Endothelial cell of umbilical vein (primary cell): ENCODE measurements around the gene PPIA. TPM values are rescaled to one million over a fixed set of nuclear protein-coding genes. Genes with fewer than 3 reads are reported as not detected.
"Not testable (repeated sequence)": the region's sequence is repeated elsewhere in the genome, so short reads cannot be mapped to it uniquely, and the experiment has no call there.

Source experiments
- BruUV-seq: library from RNA; stranded (reverse); fragments of 400-500 nt; replicated peaks from 2 replicates; lab custom pipeline; 2021; lab: Mats Ljungman, UMichigan
- CTCF ChIA-PET: fragments of 300-600, 350-600 bp; sonication (Branson Sonifier 250); formaldehyde crosslinking; loops from one replicate; lab custom pipeline; 2021; ENCODE audit warnings: antibody characterized with exemption, inconsistent platforms; lab: Charles Lee
- POLR2A ChIA-PET: fragments of 300-600, 350-600 bp; sonication (Branson Sonifier 250); formaldehyde crosslinking; loops from one replicate; lab custom pipeline; 2021; ENCODE audit warnings: antibody characterized with exemption, inconsistent platforms; lab: Charles Lee
- DNase-seq: peaks from one replicate; pipeline ENCODE4 v3.0.0-alpha.2; 2011; ENCODE audit warnings: low read depth, low spot score
- FAIRE-seq: peaks from 2 replicates; lab custom pipeline; 2011; peaks lifted over from hg19 to GRCh38; lab: Jason Lieb, UNC
- H2AFZ ChIP-seq: 2 replicates; pipeline ENCODE4 v1.6.0; 2012; ENCODE audit warnings: low read depth, low read length, control low read depth, inconsistent platforms
- H3K27ac ChIP-seq: 2 replicates; pipeline ENCODE4 v1.5.1; 2011; ENCODE audit warnings: low read depth, mild to moderate bottlenecking, control low read depth, low read length, moderate library complexity; ENCODE audit not compliant: insufficient read depth
- H3K27me3 ChIP-seq, 2 experiments: 2 replicates each; pipeline versions ENCODE4 v1.6.0 to v1.6.1; 2011; ENCODE audit warnings: low read length in 2 of 2, mixed read lengths in 1 of 2; ENCODE audit not compliant: control insufficient read depth in 2 of 2, insufficient read depth in 2 of 2
- H3K36me3 ChIP-seq, 2 experiments: 2 replicates in 1 of 2; 3 replicates in 1 of 2; pipeline ENCODE4 v1.5.1; 2011; ENCODE audit warnings: low read length in 2 of 2, mild to moderate bottlenecking in 1 of 2, moderate library complexity in 1 of 2; ENCODE audit not compliant: control insufficient read depth in 2 of 2, insufficient read depth in 2 of 2; ENCODE audit errors: extremely low read depth in 1 of 2
- H3K4me1 ChIP-seq: 3 replicates; pipeline ENCODE4 v1.5.1; 2011; ENCODE audit warnings: mild to moderate bottlenecking, low read length; ENCODE audit not compliant: control insufficient read depth, insufficient read depth; ENCODE audit errors: extremely low read depth
- H3K4me2 ChIP-seq: 2 replicates; pipeline ENCODE4 v1.6.1; 2011; ENCODE audit warnings: low read length, control low read depth, mixed read lengths; ENCODE audit not compliant: insufficient read depth
- H3K4me3 ChIP-seq, 3 experiments: fragments of 200-600 bp in 1 of 3; sonication (generic), shearing (Covaris generic) in 1 of 3; replicated peaks in 1 of 3; 2 replicates each; pipeline ENCODE4 v1.5.1; 2011 to 2016; ENCODE audit warnings: control low read depth in 3 of 3, low read length in 3 of 3, mild to moderate bottlenecking in 2 of 3, inconsistent platforms in 1 of 3, low read depth in 1 of 3, moderate library complexity in 1 of 3; ENCODE audit not compliant: insufficient read depth in 1 of 3
- H3K79me2 ChIP-seq: 2 replicates; pipeline ENCODE4 v1.6.0; 2012; ENCODE audit warnings: low read length, inconsistent platforms; ENCODE audit not compliant: control insufficient read depth, insufficient read depth
- H3K9ac ChIP-seq: replicated peaks from 2 replicates; pipeline ENCODE3; 2011; ENCODE audit warnings: low read length, control low read depth; ENCODE audit not compliant: insufficient read depth; ENCODE audit errors: extremely low read depth
- H3K9me1 ChIP-seq: replicated peaks from 3 replicates; pipeline ENCODE4 v1.6.0; 2011; ENCODE audit warnings: mild to moderate bottlenecking, low read length; ENCODE audit not compliant: control insufficient read depth, insufficient read depth; ENCODE audit errors: extremely low read depth
- H3K9me3 ChIP-seq: replicated peaks from 2 replicates; pipeline ENCODE4 v1.5.1; 2012; ENCODE audit warnings: low read length, inconsistent platforms; ENCODE audit not compliant: control insufficient read depth, insufficient read depth
- H4K20me1 ChIP-seq: replicated peaks from 2 replicates; pipeline ENCODE3; 2011; ENCODE audit warnings: mild to moderate bottlenecking, low read length; ENCODE audit not compliant: control insufficient read depth, insufficient read depth; ENCODE audit errors: extremely low read depth
- FOS ChIP-seq: IDR thresholded peaks from 2 replicates; pipeline ENCODE4 v1.6.1; 2011; ENCODE audit warnings: mild to moderate bottlenecking, low read length, moderate library complexity, borderline replicate concordance; ENCODE audit not compliant: insufficient read depth
- GATA2 ChIP-seq: IDR thresholded peaks from 2 replicates; pipeline ENCODE4 v1.7.0; 2011; ENCODE audit warnings: low read depth, mild to moderate bottlenecking, moderate library complexity, mixed read lengths, low read length; ENCODE audit not compliant: insufficient read length, insufficient read depth
- MAX ChIP-seq: IDR thresholded peaks from 2 replicates; pipeline ENCODE4 v1.6.1; 2011; ENCODE audit not compliant: insufficient read depth, insufficient read length
- POLR2A ChIP-seq: IDR thresholded peaks from 2 replicates; pipeline ENCODE4 v1.6.1; 2012; ENCODE audit warnings: low read depth, mild to moderate bottlenecking, control low read depth, low read length
- POLR2AphosphoS5 ChIP-seq: IDR thresholded peaks from 2 replicates; pipeline ENCODE4 v1.6.1; 2012; ENCODE audit warnings: low read depth, mild to moderate bottlenecking, control low read depth, low read length, moderate library complexity; ENCODE audit not compliant: insufficient read depth
- dilution Hi-C: fragments of 300-500 bp; cut with MboI; formaldehyde crosslinking; loops from one replicate; pipeline ENCODE4 v1.15.0; 2019; ENCODE audit warnings: low sequenced_read_pairs; ENCODE audit not compliant: extremely low pct_ligation_motif_present
- intact Hi-C: fragments of 100-400 bp; cut with micrococcal nuclease; formaldehyde crosslinking; loops from one replicate; pipeline ENCODE4 v1.10.0; 2022
- polyA plus RNA-seq, 4 experiments: library from polyadenylated mRNA; depleted of rRNA in 3 of 4; stranded (reverse) in 3 of 4; unstranded in 1 of 4; fragments of >200 nt; gene quantifications; 2 replicates each; pipeline versions ENCODE4 v1.2.1 to v1.2.3, GENCODE V29; 2011 to 2012; ENCODE audit warnings: missing spikeins in 1 of 4
- total RNA-seq: library from RNA; stranded (reverse); gene quantifications from 2 replicates; pipeline ENCODE4 v1.2.3, GENCODE V29; 2021

The PPIA gene
- total and polyA plus RNA-seq, 2 donors (not counting 3 experiments of a cell fraction or from before 2014, with no cell fraction given), result 2,602 to 5,159 TPM

GRCh38 chr7:44801890-44802289 lies 5.4 kb downstream of the PPIA start:
- CTCF ChIA-PET, result interaction anchor here (2.1 kb wide), 1 partner anchor 46 kb away, joined by 6 read pairs; the partner anchor contains the start of gene H2AZ2
- Histone ChIP-seq H3K4me2 (no peak overlapping the region), H3K4me3 (no peak overlapping the region), H4K20me1 (peaks cover 10% of the 10 kb centered on the region), H3K9me1 (no peaks in the 10 kb centered on the region), H3K9me3 (no peaks in the 10 kb centered on the region), H3K79me2 (peaks cover 43% of the 10 kb centered on the region), H2AFZ (no peak overlapping the region), H3K27me3 (no peaks in the 10 kb centered on the region), H3K27ac (no peak overlapping the region), H3K36me3 (peaks cover 26 to 31% of the 10 kb centered on the region in 2 experiments), H3K9ac (no peak overlapping the region), H3K4me1 (peaks cover 10% of the 10 kb centered on the region)
- FAIRE-seq (no peak), DNase-seq (no peak)
- POLR2A ChIA-PET, result no interaction called here
- no TSS peak for BruUV-seq
- dilution Hi-C loops, result no loop called here
- TF ChIP-seq POLR2AphosphoS5, result peak; percentile 22
- no peak for TF ChIP-seq MAX
- TF ChIP-seq POLR2A, result peak; percentile 47
- intact Hi-C loops, result no loop called here

DNA sequence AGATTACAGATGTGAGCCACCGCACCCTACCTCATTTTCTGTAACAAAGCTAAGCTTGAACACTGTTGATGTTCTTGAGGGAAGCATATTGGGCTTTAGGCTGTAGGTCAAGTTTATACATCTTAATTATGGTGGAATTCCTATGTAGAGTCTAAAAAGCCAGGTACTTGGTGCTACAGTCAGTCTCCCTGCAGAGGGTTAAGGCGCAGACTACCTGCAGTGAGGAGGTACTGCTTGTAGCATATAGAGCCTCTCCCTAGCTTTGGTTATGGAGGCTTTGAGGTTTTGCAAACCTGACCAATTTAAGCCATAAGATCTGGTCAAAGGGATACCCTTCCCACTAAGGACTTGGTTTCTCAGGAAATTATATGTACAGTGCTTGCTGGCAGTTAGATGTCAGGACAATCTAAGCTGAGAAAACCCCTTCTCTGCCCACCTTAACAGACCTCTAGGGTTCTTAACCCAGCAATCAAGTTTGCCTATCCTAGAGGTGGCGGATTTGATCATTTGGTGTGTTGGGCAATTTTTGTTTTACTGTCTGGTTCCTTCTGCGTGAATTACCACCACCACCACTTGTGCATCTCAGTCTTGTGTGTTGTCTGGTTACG lies 6.0 kb downstream of the PPIA start:
- FAIRE-seq (no peak), DNase-seq (no peak)
- Histone ChIP-seq H3K36me3 (peaks cover 26 to 31% of the 10 kb centered on the region in 2 experiments), H3K4me3 (no peak overlapping the region), H3K4me2 (no peak overlapping the region), H3K9ac (no peak overlapping the region), H2AFZ (no peak overlapping the region), H3K79me2 (peaks cover 37% of the 10 kb centered on the region), H3K9me3 (no peaks in the 10 kb centered on the region), H3K27ac (no peak overlapping the region), H3K27me3 (no peaks in the 10 kb centered on the region), H3K4me1 (peaks cover 10% of the 10 kb centered on the region), H3K9me1 (no peaks in the 10 kb centered on the region), H4K20me1 (peaks cover 10% of the 10 kb centered on the region)
- no TSS peak for BruUV-seq
- POLR2A ChIA-PET, result no interaction called here
- dilution Hi-C loops (no loop called here), intact Hi-C loops (no loop called here)
- no peak for TF ChIP-seq GATA2
- no peak for TF ChIP-seq FOS
- peak; percentile 48 for TF ChIP-seq POLR2A
- TF ChIP-seq POLR2AphosphoS5, result peak; percentile 45
- CTCF ChIA-PET, result interaction anchor here (2.1 kb wide), 1 partner anchor 45 kb away, joined by 6 read pairs; the partner anchor contains the start of gene H2AZ2

GRCh38 chr7:44803828-44804519 lies 7.5 kb downstream of the PPIA start:
- Histone ChIP-seq H3K79me2 (peaks cover 23% of the 10 kb centered on the region), H3K36me3 (peaks cover 26 to 29% of the 10 kb centered on the region in 2 experiments)
- H4K20me1 ChIP-seq, H3K4me1 ChIP-seq, DNase-seq, intact Hi-C loops, H3K9me3 ChIP-seq, FAIRE-seq, H3K27ac ChIP-seq, H2AFZ ChIP-seq, H3K9me1 ChIP-seq, H3K9ac ChIP-seq, BruUV-seq, dilution Hi-C loops, H3K27me3 ChIP-seq, H3K4me2 ChIP-seq, H3K4me3 ChIP-seq: not testable (repeated sequence)
- ChIA-PET POLR2A (interaction anchor here (0.6 to 0.8 kb wide), 3 partner anchors 45 to 195 kb away, joined by 4 to 8 read pairs (median 7); no protein-coding TSS in a partner anchor), CTCF (interaction anchor here (0.7 to 2.1 kb wide), 3 partner anchors 20 to 44 kb away, joined by 3 to 6 read pairs (median 3); partner anchors contain the start of gene H2AZ2)
